HL-60 (cell line): Measurements from ENCODE around the gene ARHGAP32.

Experiments
- GABPA ChIP-seq: IDR thresholded peaks from 2 replicates; pipeline ENCODE4 v1.6.1; 2012; ENCODE audit warnings: low read depth
- POLR2AphosphoS5 ChIP-seq: IDR thresholded peaks from 2 replicates; pipeline ENCODE4 v1.6.1; 2012; ENCODE audit warnings: low read depth
- SPI1 ChIP-seq: IDR thresholded peaks from 2 replicates; pipeline ENCODE4 v1.6.1; 2012; ENCODE audit warnings: low read depth, mild to moderate bottlenecking, borderline replicate concordance
- TF ChIP-seq, protein P1 (sequence below): IDR thresholded peaks from one replicate; pipeline ENCODE4 v1.5.1; 2011; ENCODE audit warnings: low read length, control low read depth, inconsistent platforms; ENCODE audit not compliant: insufficient read depth
- TF ChIP-seq, protein P2 (sequence below): IDR thresholded peaks from 2 replicates; pipeline ENCODE4 v1.6.1; 2012; ENCODE audit warnings: low read depth; ENCODE audit not compliant: insufficient replicate concordance

DNA sequence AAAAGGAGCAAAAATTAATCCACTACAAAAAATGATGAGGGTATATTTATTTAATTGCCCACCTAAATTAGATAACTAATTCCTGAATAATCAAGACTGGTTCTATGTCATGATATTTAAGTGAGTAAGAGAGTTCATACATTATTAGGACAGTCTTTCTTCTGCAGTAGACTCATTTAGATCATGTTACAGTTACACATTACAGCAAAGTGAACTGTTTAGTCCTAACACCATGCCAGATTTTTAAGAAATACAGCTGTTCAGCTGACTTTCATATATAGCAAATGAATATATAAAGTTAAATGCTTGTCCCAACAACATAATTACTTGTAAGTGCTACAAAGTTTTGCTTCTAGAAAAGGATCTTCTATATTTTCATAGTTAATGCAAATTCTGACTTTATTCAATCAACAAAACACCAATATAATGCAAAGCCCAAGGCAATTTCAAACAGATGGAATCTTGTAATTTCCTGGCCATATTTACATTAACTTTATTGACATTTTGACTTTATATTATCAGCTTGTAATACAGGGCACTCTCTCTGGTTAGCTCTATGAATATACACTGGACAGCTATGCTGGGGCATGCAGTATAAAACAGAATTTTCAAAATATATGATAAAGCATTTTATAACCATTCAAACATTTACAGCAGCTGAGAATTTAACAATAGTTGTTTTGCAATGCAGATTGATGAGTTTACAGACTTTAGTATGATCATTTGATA is 203.7 kb downstream of the ARHGAP32 start:
- TF ChIP-seq, protein P1, sequence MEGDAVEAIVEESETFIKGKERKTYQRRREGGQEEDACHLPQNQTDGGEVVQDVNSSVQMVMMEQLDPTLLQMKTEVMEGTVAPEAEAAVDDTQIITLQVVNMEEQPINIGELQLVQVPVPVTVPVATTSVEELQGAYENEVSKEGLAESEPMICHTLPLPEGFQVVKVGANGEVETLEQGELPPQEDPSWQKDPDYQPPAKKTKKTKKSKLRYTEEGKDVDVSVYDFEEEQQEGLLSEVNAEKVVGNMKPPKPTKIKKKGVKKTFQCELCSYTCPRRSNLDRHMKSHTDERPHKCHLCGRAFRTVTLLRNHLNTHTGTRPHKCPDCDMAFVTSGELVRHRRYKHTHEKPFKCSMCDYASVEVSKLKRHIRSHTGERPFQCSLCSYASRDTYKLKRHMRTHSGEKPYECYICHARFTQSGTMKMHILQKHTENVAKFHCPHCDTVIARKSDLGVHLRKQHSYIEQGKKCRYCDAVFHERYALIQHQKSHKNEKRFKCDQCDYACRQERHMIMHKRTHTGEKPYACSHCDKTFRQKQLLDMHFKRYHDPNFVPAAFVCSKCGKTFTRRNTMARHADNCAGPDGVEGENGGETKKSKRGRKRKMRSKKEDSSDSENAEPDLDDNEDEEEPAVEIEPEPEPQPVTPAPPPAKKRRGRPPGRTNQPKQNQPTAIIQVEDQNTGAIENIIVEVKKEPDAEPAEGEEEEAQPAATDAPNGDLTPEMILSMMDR, result no peak
- TF ChIP-seq POLR2AphosphoS5, result no peak
- TF ChIP-seq SPI1, result no peak
- TF ChIP-seq, protein P2, sequence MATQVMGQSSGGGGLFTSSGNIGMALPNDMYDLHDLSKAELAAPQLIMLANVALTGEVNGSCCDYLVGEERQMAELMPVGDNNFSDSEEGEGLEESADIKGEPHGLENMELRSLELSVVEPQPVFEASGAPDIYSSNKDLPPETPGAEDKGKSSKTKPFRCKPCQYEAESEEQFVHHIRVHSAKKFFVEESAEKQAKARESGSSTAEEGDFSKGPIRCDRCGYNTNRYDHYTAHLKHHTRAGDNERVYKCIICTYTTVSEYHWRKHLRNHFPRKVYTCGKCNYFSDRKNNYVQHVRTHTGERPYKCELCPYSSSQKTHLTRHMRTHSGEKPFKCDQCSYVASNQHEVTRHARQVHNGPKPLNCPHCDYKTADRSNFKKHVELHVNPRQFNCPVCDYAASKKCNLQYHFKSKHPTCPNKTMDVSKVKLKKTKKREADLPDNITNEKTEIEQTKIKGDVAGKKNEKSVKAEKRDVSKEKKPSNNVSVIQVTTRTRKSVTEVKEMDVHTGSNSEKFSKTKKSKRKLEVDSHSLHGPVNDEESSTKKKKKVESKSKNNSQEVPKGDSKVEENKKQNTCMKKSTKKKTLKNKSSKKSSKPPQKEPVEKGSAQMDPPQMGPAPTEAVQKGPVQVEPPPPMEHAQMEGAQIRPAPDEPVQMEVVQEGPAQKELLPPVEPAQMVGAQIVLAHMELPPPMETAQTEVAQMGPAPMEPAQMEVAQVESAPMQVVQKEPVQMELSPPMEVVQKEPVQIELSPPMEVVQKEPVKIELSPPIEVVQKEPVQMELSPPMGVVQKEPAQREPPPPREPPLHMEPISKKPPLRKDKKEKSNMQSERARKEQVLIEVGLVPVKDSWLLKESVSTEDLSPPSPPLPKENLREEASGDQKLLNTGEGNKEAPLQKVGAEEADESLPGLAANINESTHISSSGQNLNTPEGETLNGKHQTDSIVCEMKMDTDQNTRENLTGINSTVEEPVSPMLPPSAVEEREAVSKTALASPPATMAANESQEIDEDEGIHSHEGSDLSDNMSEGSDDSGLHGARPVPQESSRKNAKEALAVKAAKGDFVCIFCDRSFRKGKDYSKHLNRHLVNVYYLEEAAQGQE, result no peak
- no peak for TF ChIP-seq GABPA
